ENCODE data around the gene SGSM2.

Gene SGSM2

GRCh38 chr17:2415081-2415480 lies 77.8 kb downstream of the SGSM2 start:
- H3K9ac ChIP-seq (ENCODE audit: low read length in 5 of 5), result no peak overlapping the region

GRCh38 chr17:2416010-2416734 lies 78.9 kb downstream of the SGSM2 start:
- Histone ChIP-seq H3K9ac (ENCODE audit: low read length in 5 of 5) (peak overlapping the region in 2 of 5 donors; percentile 45 to 77), H3K4me3 (ENCODE audit: low read depth in 1 of 5, low read length in 5 of 5) (no peak overlapping the region), H3K4me1 (ENCODE audit: control insufficient read depth in 5 of 5, insufficient read depth in 5 of 5, low read length in 5 of 5) (peaks cover 9 to 45% (median 29%) of the 10 kb centered on the region in 5 donors), H3K27me3 (ENCODE audit: control insufficient read depth in 5 of 5, insufficient read depth in 4 of 5, low read length in 5 of 5) (no peaks in the 10 kb centered on the region), H3K9me3 (ENCODE audit: control insufficient read depth in 5 of 5, low read length in 5 of 5) (no peaks in the 10 kb centered on the region), H3K27ac (ENCODE audit: low read depth, low read length) (no peak overlapping the region), H3K36me3 (ENCODE audit: control insufficient read depth in 5 of 5, insufficient read depth in 5 of 5, low read length in 5 of 5) (peaks cover 0 to 27% (median 26%) of the 10 kb centered on the region in 5 donors)

More at GRCh38 chr17:2415081-2415480, 77.8 kb downstream of the SGSM2 start:
- Histone ChIP-seq H3K36me3 (ENCODE audit: control insufficient read depth in 5 of 5, insufficient read depth in 5 of 5, low read length in 5 of 5) (peaks cover 0 to 19% (median 17%) of the 10 kb centered on the region in 5 donors), H3K4me3 (ENCODE audit: low read depth in 1 of 5, low read length in 5 of 5) (no peak overlapping the region), H3K27me3 (ENCODE audit: control insufficient read depth in 5 of 5, insufficient read depth in 4 of 5, low read length in 5 of 5) (no peaks in the 10 kb centered on the region), H3K27ac (ENCODE audit: low read depth, low read length) (no peak overlapping the region), H3K9me3 (ENCODE audit: control insufficient read depth in 5 of 5, low read length in 5 of 5) (no peaks in the 10 kb centered on the region), H3K4me1 (ENCODE audit: control insufficient read depth in 5 of 5, insufficient read depth in 5 of 5, low read length in 5 of 5) (peaks cover 9 to 45% (median 29%) of the 10 kb centered on the region in 5 donors)

GRCh38 chr17:2418572-2418971 lies 81.3 kb downstream of the SGSM2 start:
- Histone ChIP-seq H3K4me1 (ENCODE audit: control insufficient read depth in 5 of 5, insufficient read depth in 5 of 5, low read length in 5 of 5) (peaks cover 2 to 30% (median 26%) of the 10 kb centered on the region in 5 donors), H3K9me3 (ENCODE audit: control insufficient read depth in 5 of 5, low read length in 5 of 5) (no peaks in the 10 kb centered on the region), H3K27ac (ENCODE audit: low read depth, low read length) (peak overlapping the region; percentile 5), H3K27me3 (ENCODE audit: control insufficient read depth in 5 of 5, insufficient read depth in 4 of 5, low read length in 5 of 5) (no peaks in the 10 kb centered on the region), H3K4me3 (ENCODE audit: low read depth in 1 of 5, low read length in 5 of 5) (no peak overlapping the region), H3K9ac (ENCODE audit: low read length in 5 of 5) (peak overlapping the region in 1 of 5 donors; percentile 24), H3K36me3 (ENCODE audit: control insufficient read depth in 5 of 5, insufficient read depth in 5 of 5, low read length in 5 of 5) (peaks cover 0 to 35% (median 31%) of the 10 kb centered on the region in 5 donors)

- Histone ChIP-seq H3K4me3 (ENCODE audit: low read depth in 1 of 5, low read length in 5 of 5) (no peak overlapping the region), H3K4me1 (ENCODE audit: control insufficient read depth in 5 of 5, insufficient read depth in 5 of 5, low read length in 5 of 5) (peaks cover 2 to 29% (median 25%) of the 10 kb centered on the region in 5 donors), H3K36me3 (ENCODE audit: control insufficient read depth in 5 of 5, insufficient read depth in 5 of 5, low read length in 5 of 5) (peaks cover 0 to 35% (median 27%) of the 10 kb centered on the region in 5 donors), H3K9me3 (ENCODE audit: control insufficient read depth in 5 of 5, low read length in 5 of 5) (no peaks in the 10 kb centered on the region), H3K27me3 (ENCODE audit: control insufficient read depth in 5 of 5, insufficient read depth in 4 of 5, low read length in 5 of 5) (no peaks in the 10 kb centered on the region), H3K27ac (ENCODE audit: low read depth, low read length) (no peak overlapping the region), H3K9ac (ENCODE audit: low read length in 5 of 5) (no peak overlapping the region)
These were observed 82.2 kb downstream of the SGSM2 start for GRCh38 chr17:2419486-2419885.

- H3K27ac ChIP-seq (ENCODE audit: low read depth, low read length), result no peak overlapping the region
- H3K9ac ChIP-seq (ENCODE audit: low read length in 5 of 5), result no peak overlapping the region
- no peaks in the 10 kb centered on the region for H3K27me3 ChIP-seq (ENCODE audit: control insufficient read depth in 5 of 5, insufficient read depth in 4 of 5, low read length in 5 of 5)
- no peaks in the 10 kb centered on the region for H3K9me3 ChIP-seq (ENCODE audit: control insufficient read depth in 5 of 5, low read length in 5 of 5)
- H3K36me3 ChIP-seq (ENCODE audit: control insufficient read depth in 5 of 5, insufficient read depth in 5 of 5, low read length in 5 of 5), result peaks cover 0 to 35% (median 25%) of the 10 kb centered on the region in 5 donors
- H3K4me1 ChIP-seq (ENCODE audit: control insufficient read depth in 5 of 5, insufficient read depth in 5 of 5, low read length in 5 of 5), result peaks cover 2 to 29% (median 24%) of the 10 kb centered on the region in 5 donors
- H3K4me3 ChIP-seq (ENCODE audit: low read depth in 1 of 5, low read length in 5 of 5), result no peak overlapping the region
These were observed 82.9 kb downstream of the SGSM2 start for GRCh38 chr17:2420176-2420575.

GRCh38 chr17:2421315-2422147 lies 84.2 kb downstream of the SGSM2 start:
- Histone ChIP-seq H3K4me1 (ENCODE audit: control insufficient read depth in 5 of 5, insufficient read depth in 5 of 5, low read length in 5 of 5) (peaks cover 0 to 21% (median 18%) of the 10 kb centered on the region in 5 donors), H3K9ac (ENCODE audit: low read length in 5 of 5) (no peak overlapping the region), H3K36me3 (ENCODE audit: control insufficient read depth in 5 of 5, insufficient read depth in 5 of 5, low read length in 5 of 5) (peaks cover 0 to 35% (median 24%) of the 10 kb centered on the region in 5 donors), H3K4me3 (ENCODE audit: low read depth in 1 of 5, low read length in 5 of 5) (no peak overlapping the region), H3K9me3 (ENCODE audit: control insufficient read depth in 5 of 5, low read length in 5 of 5) (no peaks in the 10 kb centered on the region), H3K27me3 (ENCODE audit: control insufficient read depth in 5 of 5, insufficient read depth in 4 of 5, low read length in 5 of 5) (no peaks in the 10 kb centered on the region), H3K27ac (ENCODE audit: low read depth, low read length) (no peak overlapping the region)

- no peak overlapping the region for H3K9ac ChIP-seq (ENCODE audit: low read length in 5 of 5)
- no peak overlapping the region for H3K4me3 ChIP-seq (ENCODE audit: low read depth in 1 of 5, low read length in 5 of 5)
- no peaks in the 10 kb centered on the region for H3K9me3 ChIP-seq (ENCODE audit: control insufficient read depth in 5 of 5, low read length in 5 of 5)
- peaks cover 0 to 19% (median 15%) of the 10 kb centered on the region in 5 donors for H3K4me1 ChIP-seq (ENCODE audit: control insufficient read depth in 5 of 5, insufficient read depth in 5 of 5, low read length in 5 of 5)
- no peak overlapping the region for H3K27ac ChIP-seq (ENCODE audit: low read depth, low read length)
- H3K27me3 ChIP-seq (ENCODE audit: control insufficient read depth in 5 of 5, insufficient read depth in 4 of 5, low read length in 5 of 5), result no peaks in the 10 kb centered on the region
- peaks cover 0 to 35% (median 24%) of the 10 kb centered on the region in 5 donors for H3K36me3 ChIP-seq (ENCODE audit: control insufficient read depth in 5 of 5, insufficient read depth in 5 of 5, low read length in 5 of 5)
These were observed 86.0 kb downstream of the SGSM2 start for GRCh38 chr17:2423271-2423670.

- Histone ChIP-seq H3K27ac (ENCODE audit: low read depth, low read length) (no peak overlapping the region), H3K36me3 (ENCODE audit: control insufficient read depth in 5 of 5, insufficient read depth in 5 of 5, low read length in 5 of 5) (peaks cover 0 to 7% (median 0%) of the 10 kb centered on the region in 5 donors), H3K9me3 (ENCODE audit: control insufficient read depth in 5 of 5, low read length in 5 of 5) (no peaks in the 10 kb centered on the region), H3K4me3 (ENCODE audit: low read depth in 1 of 5, low read length in 5 of 5) (no peak overlapping the region), H3K4me1 (ENCODE audit: control insufficient read depth in 5 of 5, insufficient read depth in 5 of 5, low read length in 5 of 5) (no peaks in the 10 kb centered on the region), H3K9ac (ENCODE audit: low read length in 5 of 5) (no peak overlapping the region), H3K27me3 (ENCODE audit: control insufficient read depth in 5 of 5, insufficient read depth in 4 of 5, low read length in 5 of 5) (no peaks in the 10 kb centered on the region)
These were observed 89.9 kb downstream of the SGSM2 start for GRCh38 chr17:2427215-2427614.

- Histone ChIP-seq H3K27ac (ENCODE audit: low read depth, low read length) (no peak overlapping the region), H3K4me1 (ENCODE audit: control insufficient read depth in 5 of 5, insufficient read depth in 5 of 5, low read length in 5 of 5) (no peaks in the 10 kb centered on the region), H3K9ac (ENCODE audit: low read length in 5 of 5) (no peak overlapping the region), H3K36me3 (ENCODE audit: control insufficient read depth in 5 of 5, insufficient read depth in 5 of 5, low read length in 5 of 5) (peaks cover 1 to 12% (median 4%) of the 10 kb centered on the region in 5 donors), H3K9me3 (ENCODE audit: control insufficient read depth in 5 of 5, low read length in 5 of 5) (no peaks in the 10 kb centered on the region), H3K4me3 (ENCODE audit: low read depth in 1 of 5, low read length in 5 of 5) (no peak overlapping the region), H3K27me3 (ENCODE audit: control insufficient read depth in 5 of 5, insufficient read depth in 4 of 5, low read length in 5 of 5) (no peaks in the 10 kb centered on the region)
These were observed 90.6 kb downstream of the SGSM2 start for GRCh38 chr17:2427910-2428309.

Data from subcutaneous abdominal adipose tissue (tissue), 5 donors.